HEK293T (cell line): ENCODE results near the gene PCDHA7.
"Not testable (repeated sequence)": the region's sequence is repeated elsewhere in the genome, so short reads cannot be mapped to it uniquely, and the experiment has no call there.

ENCODE experiments used
- CTCF ChIA-PET: fragments of 350-600 bp; formaldehyde crosslinking; extraction: SDS; loops from one replicate; lab custom pipeline; 2021; ENCODE audit warnings: antibody characterized with exemption, inconsistent platforms; lab: Yijun Ruan, JAX
- POLR2A ChIA-PET: fragments of 350-600 bp; formaldehyde crosslinking; extraction: SDS; loops from one replicate; lab custom pipeline; 2020; ENCODE audit warnings: antibody characterized with exemption, inconsistent platforms; lab: Yijun Ruan, JAX
- DNase-seq: peaks from one replicate; pipeline ENCODE4 v3.0.0; 2012; ENCODE audit warnings: mixed read lengths; ENCODE audit errors: extremely low spot score
- ARNT ChIP-seq: fragments of 450-650 bp; IDR thresholded peaks from 2 replicates; pipeline ENCODE4 v1.6.1; 2017; ENCODE audit warnings: mild to moderate bottlenecking
- BHLHE40 ChIP-seq: fragments of 450-650 bp; IDR thresholded peaks from 2 replicates; pipeline ENCODE4 v1.6.1; 2016; ENCODE audit warnings: mild to moderate bottlenecking, moderate library complexity, borderline replicate concordance
- CTBP1 ChIP-seq: fragments of 450-650 bp; IDR thresholded peaks from 2 replicates; pipeline ENCODE4 v1.6.1; 2016; ENCODE audit warnings: borderline replicate concordance
- ELF4 ChIP-seq: fragments of 450-650 bp; IDR thresholded peaks from 2 replicates; pipeline ENCODE4 v1.6.1; 2017; ENCODE audit warnings: antibody characterized with exemption
- FOXA1 ChIP-seq: fragments of 450-650 bp; IDR thresholded peaks from 2 replicates; pipeline ENCODE4 v1.6.1; 2016; ENCODE audit warnings: mild to moderate bottlenecking
- FOXK2 ChIP-seq: fragments of 450-650 bp; IDR thresholded peaks from 2 replicates; pipeline ENCODE4 v1.6.1; 2016; ENCODE audit warnings: mild to moderate bottlenecking
- FOXM1 ChIP-seq: fragments of 450-650 bp; IDR thresholded peaks from 2 replicates; pipeline ENCODE4 v1.6.1; 2017; ENCODE audit warnings: mild to moderate bottlenecking, borderline replicate concordance
- HDGF ChIP-seq: fragments of 450-650 bp; IDR thresholded peaks from 2 replicates; pipeline ENCODE4 v1.6.1; 2017; ENCODE audit warnings: antibody characterized with exemption, borderline replicate concordance
- L3MBTL2 ChIP-seq: fragments of 450-650 bp; conservative IDR thresholded peaks from 2 replicates; pipeline ENCODE4 v1.6.1; 2016; ENCODE audit warnings: mild to moderate bottlenecking
- LEF1 ChIP-seq: fragments of 450-650 bp; IDR thresholded peaks from 2 replicates; pipeline ENCODE4 v1.6.1; 2017; ENCODE audit warnings: mild to moderate bottlenecking, borderline replicate concordance
- NFRKB ChIP-seq: fragments of 450-650 bp; IDR thresholded peaks from 2 replicates; pipeline ENCODE4 v1.6.1; 2016; ENCODE audit warnings: mild to moderate bottlenecking, moderate library complexity
- PKNOX1 ChIP-seq: fragments of 450-650 bp; IDR thresholded peaks from 2 replicates; pipeline ENCODE4 v1.6.1; 2016
- SP1 ChIP-seq: fragments of 450-650 bp; IDR thresholded peaks from 2 replicates; pipeline ENCODE4 v1.6.1; 2017
- SUZ12 ChIP-seq: fragments of 450-650 bp; IDR thresholded peaks from 2 replicates; pipeline ENCODE4 v1.6.1; 2016; ENCODE audit warnings: mild to moderate bottlenecking
- TARDBP ChIP-seq: fragments of 450-650 bp; IDR thresholded peaks from 2 replicates; pipeline ENCODE4 v1.6.1; 2016
- ZNF384 ChIP-seq: fragments of 450-650 bp; IDR thresholded peaks from 2 replicates; pipeline ENCODE4 v1.6.1; 2016

PCDHA7 gene

GRCh38 chr5:140827704-140828361, 6.2 kb upstream of the PCDHA7 start, which contains the start of gene PCDHA6:
Gene PCDHA6 (plus strand): TSS chr5:140827960. CDS start chr5:140828092, 132 bp downstream.
- TF ChIP-seq FOXK2 (no peak), ZNF384 (no peak), SP1 (no peak), NFRKB (no peak), HDGF (no peak), LEF1 (no peak), FOXM1 (no peak), ELF4 (no peak), FOXA1 (no peak), ARNT (no peak), CTBP1 (no peak), SUZ12 (no peak), PKNOX1 (no peak)
- ChIA-PET POLR2A (no interaction called here), CTCF (interaction anchor here (0.6 kb wide), 1 partner anchor 708 kb away, joined by 3 read pairs; no protein-coding TSS in a partner anchor)
- no peak for DNase-seq

GRCh38 chr5:140828362-140828737, 5.7 kb upstream of the PCDHA7 start:
- no peak for DNase-seq
- POLR2A ChIA-PET = no interaction called here
- CTCF ChIA-PET = interaction anchor here (0.6 kb wide), 1 partner anchor 708 kb away, joined by 3 read pairs; no protein-coding TSS in a partner anchor
- no peak for TF ChIP-seq FOXM1
- TF ChIP-seq FOXK2 = no peak
- no peak for TF ChIP-seq PKNOX1
- TF ChIP-seq SUZ12 = no peak
- no peak for TF ChIP-seq TARDBP
- no peak for TF ChIP-seq ELF4
- TF ChIP-seq CTBP1 = no peak
- no peak for TF ChIP-seq ZNF384
- TF ChIP-seq HDGF = no peak
- TF ChIP-seq FOXA1 = no peak
- no peak for TF ChIP-seq BHLHE40
- TF ChIP-seq SP1 = no peak
- TF ChIP-seq L3MBTL2 = no peak
- no peak for TF ChIP-seq ARNT
- TF ChIP-seq LEF1 = no peak

GRCh38 chr5:140829511-140830501, 4.3 kb upstream of the PCDHA7 start:
- POLR2A ChIA-PET, DNase-seq, CTCF ChIA-PET: not testable (repeated sequence)

- POLR2A ChIA-PET, CTCF ChIA-PET, DNase-seq: not testable (repeated sequence)
Measured at GRCh38 chr5:140834439-140835008, 455 bp downstream of the PCDHA7 start.

GRCh38 chr5:140835622-140836510, 1.8 kb downstream of the PCDHA7 start:
- TF ChIP-seq ARNT (no peak), FOXA1 (no peak), NFRKB (no peak), FOXK2 (no peak), FOXM1 (no peak), SUZ12 (no peak), ZNF384 (no peak), TARDBP (no peak), LEF1 (no peak), SP1 (no peak), HDGF (no peak)
- DNase-seq = no peak
- POLR2A ChIA-PET = no interaction called here
- CTCF ChIA-PET = interaction anchor here (1.0 kb wide), 1 partner anchor 17 kb away, joined by 3 read pairs; no protein-coding TSS in a partner anchor
